Peyer's patch (tissue), 4 donors: Measurements from ENCODE around the gene NUDT22. TPM values are rescaled to one million over a fixed set of nuclear protein-coding genes. Genes with fewer than 3 reads are reported as not detected.

ENCODE experiments used
- DNase-seq, 3 donors: peaks; one replicate each; pipeline ENCODE4 v3.0.0-alpha.2; 2017 to 2019
- H3K27ac ChIP-seq, 4 donors: fragments of 200-600 bp; sonication (generic); one replicate each; pipeline ENCODE4 v1.5.1; 2016 to 2019
- H3K27me3 ChIP-seq, 2 donors: fragments of 200-600 bp; sonication (generic); one replicate each; pipeline ENCODE4 v1.5.1; 2019
- H3K36me3 ChIP-seq, 3 donors: fragments of 200-600 bp; sonication (generic); one replicate each; pipeline ENCODE4 v1.5.1; 2016 to 2019
- H3K4me1 ChIP-seq, 4 donors: fragments of 200-600 bp; sonication (generic); one replicate each; pipeline ENCODE4 v1.5.1; 2016 to 2019
- H3K4me3 ChIP-seq, 4 donors: fragments of 200-600 bp; sonication (generic); 1 replicate in 3 of 4; 2 replicates in 1 of 4; pipeline ENCODE4 v1.5.1; 2016 to 2019; ENCODE audit warnings: mild to moderate bottlenecking in 1 of 4
- H3K9me3 ChIP-seq, 4 donors: fragments of 200-600 bp; sonication (generic); one replicate each; pipeline ENCODE4 v1.5.1; 2016 to 2019; ENCODE audit warnings: mild to moderate bottlenecking in 1 of 4
- POLR2A ChIP-seq, 2 donors: fragments of 450-650 bp; IDR thresholded peaks; one replicate each; pipeline ENCODE4 v1.5.1; 2017; ENCODE audit warnings: antibody characterized with exemption in 2 of 2, mild to moderate bottlenecking in 2 of 2, moderate library complexity in 2 of 2
- total RNA-seq, 4 donors: library from RNA; depleted of rRNA; stranded (reverse); fragments of >200 nt; gene quantifications; one replicate each; pipeline ENCODE4 v1.1.0, GENCODE V29; 2016
- TF ChIP-seq, protein P1 (sequence below), 6 experiments: fragments of 450-650 bp in 4 of 6; fragments of 200-600 bp in 2 of 6; sonication (generic) in 1 of 6; IDR thresholded peaks; one replicate each; pipeline ENCODE4 v1.5.1; 2017 to 2019; ENCODE audit warnings: antibody characterized with exemption in 6 of 6, mild to moderate bottlenecking in 3 of 6, moderate library complexity in 1 of 6

The NUDT22 gene
- total RNA-seq, 4 donors from 2014 or later, result 145 to 190 (median 156) TPM

DNA sequence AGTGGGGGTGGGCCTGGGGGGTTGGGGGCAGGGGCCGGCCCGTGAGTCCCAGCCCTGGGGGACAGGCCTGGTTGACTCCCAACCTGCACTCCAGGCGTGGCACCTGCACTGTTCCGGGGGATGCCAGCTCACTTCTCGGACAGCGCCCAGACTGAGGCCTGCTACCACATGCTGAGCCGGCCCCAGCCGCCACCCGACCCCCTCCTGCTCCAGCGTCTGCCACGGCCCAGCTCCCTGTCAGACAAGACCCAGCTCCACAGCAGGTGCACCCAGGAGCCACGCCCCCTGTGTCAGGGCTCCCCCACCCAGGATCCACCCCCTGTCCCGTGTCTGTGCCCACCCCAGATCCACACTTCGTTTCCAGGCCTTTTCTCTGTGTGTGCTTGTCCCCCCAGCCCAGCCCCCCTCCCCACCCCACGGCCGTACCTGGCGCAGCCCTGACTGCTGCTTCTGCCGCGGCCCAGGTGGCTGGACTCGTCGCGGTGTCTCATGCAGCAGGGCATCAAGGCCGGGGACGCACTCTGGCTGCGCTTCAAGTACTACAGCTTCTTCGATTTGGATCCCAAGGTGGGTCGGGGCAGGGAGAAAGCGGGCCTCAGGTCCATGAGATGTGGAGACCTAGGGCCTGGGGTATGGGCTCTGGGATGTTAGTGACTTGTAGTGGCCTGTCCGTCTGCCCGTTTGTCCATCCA lies 14.7 kb upstream of the NUDT22 start:
- no peaks in the 10 kb centered on the region for H3K27me3 ChIP-seq
- H3K27ac ChIP-seq, result no peak overlapping the region
- no peak for DNase-seq
- H3K4me1 ChIP-seq, result peaks cover 0 to 9% (median 5%) of the 10 kb centered on the region in 4 donors
- H3K36me3 ChIP-seq, result peaks cover 0 to 26% (median 0%) of the 10 kb centered on the region in 3 donors
- no peaks in the 10 kb centered on the region for H3K9me3 ChIP-seq
- TF ChIP-seq, protein P1, sequence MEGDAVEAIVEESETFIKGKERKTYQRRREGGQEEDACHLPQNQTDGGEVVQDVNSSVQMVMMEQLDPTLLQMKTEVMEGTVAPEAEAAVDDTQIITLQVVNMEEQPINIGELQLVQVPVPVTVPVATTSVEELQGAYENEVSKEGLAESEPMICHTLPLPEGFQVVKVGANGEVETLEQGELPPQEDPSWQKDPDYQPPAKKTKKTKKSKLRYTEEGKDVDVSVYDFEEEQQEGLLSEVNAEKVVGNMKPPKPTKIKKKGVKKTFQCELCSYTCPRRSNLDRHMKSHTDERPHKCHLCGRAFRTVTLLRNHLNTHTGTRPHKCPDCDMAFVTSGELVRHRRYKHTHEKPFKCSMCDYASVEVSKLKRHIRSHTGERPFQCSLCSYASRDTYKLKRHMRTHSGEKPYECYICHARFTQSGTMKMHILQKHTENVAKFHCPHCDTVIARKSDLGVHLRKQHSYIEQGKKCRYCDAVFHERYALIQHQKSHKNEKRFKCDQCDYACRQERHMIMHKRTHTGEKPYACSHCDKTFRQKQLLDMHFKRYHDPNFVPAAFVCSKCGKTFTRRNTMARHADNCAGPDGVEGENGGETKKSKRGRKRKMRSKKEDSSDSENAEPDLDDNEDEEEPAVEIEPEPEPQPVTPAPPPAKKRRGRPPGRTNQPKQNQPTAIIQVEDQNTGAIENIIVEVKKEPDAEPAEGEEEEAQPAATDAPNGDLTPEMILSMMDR (IDR thresholded peaks at IDR 0.05), result no peak
- TF ChIP-seq POLR2A (IDR thresholded peaks at IDR 0.05), result no peak
- H3K4me3 ChIP-seq, result no peak overlapping the region

DNA sequence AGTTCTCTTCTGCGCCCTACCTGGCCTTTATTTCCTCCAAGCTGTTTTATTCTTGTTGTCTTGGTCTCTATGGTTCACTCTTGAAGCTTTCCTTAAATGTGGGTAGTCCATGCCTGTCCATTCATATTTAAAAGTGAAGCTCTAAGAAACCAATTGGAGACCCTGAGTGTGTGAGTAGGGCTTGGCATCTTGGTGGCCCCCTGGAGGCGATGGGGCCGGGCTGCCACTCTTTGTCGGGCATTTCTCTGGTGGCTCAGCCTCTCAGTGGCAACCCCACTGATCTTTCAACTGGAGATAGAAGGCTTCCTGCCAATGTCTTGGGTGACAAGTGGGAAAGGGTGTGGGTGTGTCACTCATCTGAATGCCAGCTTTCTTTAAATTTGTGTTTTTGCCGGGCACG lies 9.2 kb upstream of the NUDT22 start:
- Histone ChIP-seq H3K4me3 (no peak overlapping the region), H3K4me1 (no peaks in the 10 kb centered on the region), H3K36me3 (peaks cover 0 to 43% (median 0%) of the 10 kb centered on the region in 3 donors), H3K9me3 (no peaks in the 10 kb centered on the region), H3K27me3 (no peaks in the 10 kb centered on the region), H3K27ac (no peak overlapping the region)
- TF ChIP-seq POLR2A (IDR thresholded peaks at IDR 0.05), result no peak
- TF ChIP-seq, protein P1 (IDR thresholded peaks at IDR 0.05), result no peak
- DNase-seq, result no peak

DNA sequence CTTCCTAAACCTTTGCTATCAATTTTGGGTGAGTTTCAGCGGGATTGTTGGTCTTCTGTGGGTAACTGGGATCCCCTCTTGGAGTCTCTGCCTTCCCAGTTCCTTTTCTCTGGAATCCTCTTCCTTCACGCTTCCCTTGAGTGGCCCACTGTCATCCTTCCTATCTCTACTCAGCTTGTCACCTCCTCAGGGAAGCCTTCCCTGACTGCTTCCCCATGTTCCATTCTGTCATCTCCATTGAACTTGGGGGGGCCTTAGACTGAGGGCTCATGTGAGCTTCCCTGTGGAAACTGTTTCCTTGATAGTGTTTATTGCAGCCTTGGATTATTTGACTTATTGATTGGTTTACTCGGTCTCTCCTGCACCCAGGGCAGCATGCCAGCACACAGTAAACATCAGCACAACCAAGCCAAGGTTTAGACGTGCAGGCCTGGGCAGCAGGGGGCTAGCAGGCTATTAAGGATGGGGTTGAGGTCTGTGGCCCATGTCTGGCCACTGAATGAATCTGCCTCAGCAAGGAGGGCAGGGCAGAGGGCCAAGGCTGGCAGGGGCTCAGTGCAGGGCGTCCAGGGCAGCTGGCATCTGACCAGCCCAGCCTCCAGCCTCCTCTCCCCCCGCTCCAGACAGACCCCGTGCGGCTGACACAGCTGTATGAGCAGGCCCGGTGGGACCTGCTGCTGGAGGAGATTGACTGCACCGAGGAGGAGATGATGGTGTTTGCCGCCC lies 7.3 kb upstream of the NUDT22 start:
- H3K27ac ChIP-seq, result no peak overlapping the region
- no peak for TF ChIP-seq POLR2A (IDR thresholded peaks at IDR 0.05)
- TF ChIP-seq, protein P1 (IDR thresholded peaks at IDR 0.05), result no peak
- no peak for DNase-seq
- no peaks in the 10 kb centered on the region for H3K27me3 ChIP-seq
- H3K9me3 ChIP-seq, result no peaks in the 10 kb centered on the region
- H3K4me3 ChIP-seq, result no peak overlapping the region
- no peaks in the 10 kb centered on the region for H3K4me1 ChIP-seq
- peaks cover 0 to 44% (median 0%) of the 10 kb centered on the region in 3 donors for H3K36me3 ChIP-seq

DNA sequence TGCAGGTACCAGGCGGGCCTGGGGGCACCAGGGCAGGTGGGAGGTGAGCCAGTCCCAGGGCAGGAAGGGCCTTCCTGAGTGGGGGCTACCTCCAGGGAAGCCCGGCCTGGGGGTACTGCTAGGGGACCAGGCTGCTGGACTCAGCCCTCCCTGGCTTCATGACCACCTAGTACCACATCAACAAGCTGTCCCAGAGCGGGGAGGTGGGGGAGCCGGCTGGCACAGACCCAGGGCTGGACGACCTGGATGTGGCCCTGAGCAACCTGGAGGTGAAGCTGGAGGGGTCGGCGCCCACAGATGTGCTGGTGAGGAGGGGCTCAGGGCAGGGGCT lies 6.8 kb upstream of the NUDT22 start:
- Histone ChIP-seq H3K36me3 (peaks cover 0 to 44% (median 0%) of the 10 kb centered on the region in 3 donors), H3K9me3 (no peaks in the 10 kb centered on the region), H3K27ac (no peak overlapping the region), H3K27me3 (no peaks in the 10 kb centered on the region), H3K4me1 (no peaks in the 10 kb centered on the region), H3K4me3 (no peak overlapping the region)
- no peak for TF ChIP-seq POLR2A (IDR thresholded peaks at IDR 0.05)
- TF ChIP-seq, protein P1 (IDR thresholded peaks at IDR 0.05), result no peak
- DNase-seq, result no peak

DNA sequence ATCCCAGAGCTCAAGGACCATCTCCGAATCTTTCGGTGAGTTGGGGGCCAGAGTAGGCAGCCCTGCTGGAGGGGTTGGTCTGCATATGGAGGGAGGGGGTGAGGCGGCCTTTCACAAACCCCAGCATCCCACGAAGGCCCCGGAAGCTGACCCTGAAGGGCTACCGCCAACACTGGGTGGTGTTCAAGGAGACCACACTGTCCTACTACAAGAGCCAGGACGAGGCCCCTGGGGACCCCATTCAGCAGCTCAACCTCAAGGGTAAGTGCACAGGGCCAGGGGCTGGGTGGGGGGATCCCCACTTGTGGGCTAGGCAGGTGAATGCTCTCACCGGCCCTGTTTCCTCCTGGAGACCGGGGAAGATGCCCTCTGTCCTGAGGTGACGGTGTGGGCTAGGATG lies 6.3 kb upstream of the NUDT22 start:
- Histone ChIP-seq H3K4me1 (peaks cover 0 to under 1% (median 0%) of the 10 kb centered on the region in 4 donors), H3K36me3 (peaks cover 0 to 44% (median 0%) of the 10 kb centered on the region in 3 donors), H3K27me3 (no peaks in the 10 kb centered on the region), H3K4me3 (no peak overlapping the region), H3K9me3 (no peaks in the 10 kb centered on the region), H3K27ac (no peak overlapping the region)
- TF ChIP-seq, protein P1 (IDR thresholded peaks at IDR 0.05), result no peak
- TF ChIP-seq POLR2A (IDR thresholded peaks at IDR 0.05), result no peak
- DNase-seq, result no peak
